HG03095 (cell line): ENCODE measurements around the gene FAM83C.

Experiments
- ATAC-seq: cut with Tn5 transposase; IDR thresholded peaks from one replicate; pipeline ENCODE4 v1.9.1; 2021; ENCODE audit warnings: moderate library complexity; ENCODE audit not compliant: unreplicated experiment

The FAM83C gene

DNA sequence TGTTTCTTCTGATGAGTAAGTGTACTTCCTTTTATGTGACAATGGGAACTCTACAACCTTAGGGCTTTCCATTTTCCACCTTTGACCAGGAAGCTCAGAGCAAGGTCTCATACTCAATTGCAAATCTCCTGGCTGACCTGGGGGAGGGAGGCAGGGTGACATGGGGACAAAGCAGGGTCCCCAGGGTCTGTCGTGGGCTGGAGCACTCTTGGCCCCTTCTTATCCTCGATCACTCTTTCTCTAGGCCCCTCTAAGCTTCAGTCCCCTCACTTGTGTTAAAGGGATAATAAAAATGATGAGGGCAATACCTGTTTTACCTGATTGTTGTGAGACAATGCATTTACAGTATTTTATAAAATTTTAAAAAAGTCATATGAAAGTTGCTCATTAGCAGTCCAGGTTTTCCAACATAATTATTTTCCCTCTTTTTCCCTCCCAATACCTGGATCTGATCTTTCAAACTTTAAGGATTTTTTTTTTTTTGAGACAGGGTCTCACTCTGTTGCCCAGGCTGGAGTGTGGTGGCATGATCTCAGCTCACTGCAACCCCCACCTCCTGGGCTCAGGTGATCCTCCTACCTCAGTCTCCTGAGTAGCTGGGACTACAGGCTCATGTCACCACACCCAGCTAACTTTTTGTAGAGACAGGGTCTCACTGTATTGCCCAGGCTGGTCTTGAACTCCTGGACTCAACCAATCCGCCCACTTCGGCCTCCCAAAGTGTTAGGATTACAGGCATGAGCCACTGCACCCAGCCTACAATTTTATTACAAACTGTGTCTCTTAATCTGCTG is 8.4 kb upstream of the FAM83C start:
- ATAC-seq = no peak

DNA sequence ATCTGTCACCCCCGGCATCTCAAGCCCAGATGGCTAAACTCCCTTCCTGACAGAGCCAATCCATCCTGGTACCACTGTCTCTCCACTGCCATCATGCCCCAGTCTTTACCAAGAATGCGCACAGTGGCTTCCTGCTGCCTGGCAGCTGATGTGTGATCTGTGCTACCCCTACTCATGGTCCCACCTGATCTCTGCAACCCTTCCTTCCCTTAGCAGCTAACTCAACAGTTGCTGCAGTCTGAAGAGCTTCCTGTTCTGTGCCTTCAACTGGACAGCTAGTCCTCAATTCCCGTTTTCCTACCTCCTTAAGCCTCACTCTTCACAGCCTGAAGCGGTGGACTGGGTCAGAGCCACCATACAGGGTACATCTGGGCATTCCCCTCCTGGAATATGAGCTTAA is 7.6 kb upstream of the FAM83C start:
- ATAC-seq = no peak

DNA sequence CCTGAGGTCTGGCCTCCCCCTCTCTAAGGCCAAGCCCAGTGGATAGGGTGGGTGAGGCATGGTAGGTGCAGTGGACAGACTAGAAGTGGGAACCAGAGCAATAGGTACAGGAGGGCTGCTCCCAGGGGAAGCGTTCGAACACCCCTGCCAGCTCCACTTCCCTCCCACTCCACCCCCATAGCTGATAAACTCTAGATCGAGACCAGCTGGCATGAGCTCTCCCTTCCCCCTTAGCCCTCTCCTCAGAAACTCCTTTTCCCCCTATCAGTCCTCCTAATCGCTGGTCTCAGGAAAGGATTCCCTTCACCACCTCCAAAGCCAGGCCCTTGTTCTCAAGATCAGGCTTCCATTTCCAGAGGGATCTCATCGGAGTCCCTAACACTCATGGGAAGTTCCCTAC is 6.0 kb upstream of the FAM83C start:
- no peak for ATAC-seq

DNA sequence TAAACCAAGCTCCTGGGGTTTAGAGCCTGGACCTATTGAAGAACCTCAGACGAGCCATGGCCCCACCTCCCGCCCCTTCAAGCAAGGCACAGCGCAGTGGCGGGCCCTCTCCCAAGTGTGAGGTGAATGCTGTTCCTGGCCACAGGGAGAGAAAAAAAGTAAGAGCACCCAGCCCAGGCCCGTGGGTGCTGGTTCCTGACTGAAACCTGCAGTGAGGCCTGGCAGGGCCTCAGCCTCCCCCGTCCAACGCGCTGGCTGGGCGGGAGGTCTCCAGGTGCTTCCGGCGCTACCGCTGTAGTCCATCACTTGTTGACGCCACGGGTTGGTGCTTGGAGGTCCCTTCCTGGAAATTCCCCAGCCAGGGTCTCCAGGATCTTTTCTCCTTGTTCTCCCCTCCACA is 5.5 kb upstream of the FAM83C start:
- ATAC-seq = no peak

DNA sequence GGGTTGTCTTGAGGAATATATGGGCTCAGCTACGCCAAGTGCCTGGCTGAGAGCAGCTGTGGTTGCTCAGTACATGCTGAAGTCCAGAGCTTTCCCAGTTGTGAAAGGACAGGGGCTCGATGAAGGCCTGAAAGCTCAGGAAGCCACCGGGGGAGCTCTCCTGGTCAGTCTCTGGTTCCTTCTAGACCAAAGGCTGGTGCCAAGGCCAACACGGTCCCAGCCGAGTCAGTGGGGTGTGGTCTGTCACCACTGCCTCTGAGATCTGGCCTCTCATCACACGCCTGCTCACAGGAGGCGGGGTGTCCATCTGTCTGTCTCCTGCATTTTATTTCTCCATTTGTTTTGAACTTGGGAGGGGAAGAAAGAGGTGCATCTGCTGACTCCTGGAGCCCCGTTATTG is 4.9 kb upstream of the FAM83C start:
- ATAC-seq = no peak

DNA sequence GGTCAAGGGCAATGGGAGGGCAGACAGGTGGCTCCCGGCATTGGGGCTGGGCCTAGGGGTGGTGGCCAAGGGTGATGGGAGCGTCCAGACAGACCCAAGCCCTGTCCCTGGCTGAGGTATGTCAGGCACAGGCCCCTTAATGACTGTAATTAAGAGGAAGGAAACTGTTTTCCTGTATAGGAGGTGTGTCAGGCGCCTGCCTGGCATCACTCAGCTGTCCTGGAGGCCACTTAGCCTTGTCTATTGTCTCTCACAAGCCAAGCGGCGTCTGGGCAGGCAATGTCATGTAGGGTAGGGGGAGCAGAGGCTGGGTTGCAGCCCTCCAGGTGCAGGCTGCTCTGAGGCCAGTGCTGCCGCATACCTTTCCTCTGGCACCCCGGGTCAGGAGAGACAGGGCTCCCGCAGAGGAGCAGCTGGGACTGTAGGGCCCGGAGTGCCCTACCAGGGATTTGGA is 3.9 kb upstream of the FAM83C start:
- no peak for ATAC-seq

DNA sequence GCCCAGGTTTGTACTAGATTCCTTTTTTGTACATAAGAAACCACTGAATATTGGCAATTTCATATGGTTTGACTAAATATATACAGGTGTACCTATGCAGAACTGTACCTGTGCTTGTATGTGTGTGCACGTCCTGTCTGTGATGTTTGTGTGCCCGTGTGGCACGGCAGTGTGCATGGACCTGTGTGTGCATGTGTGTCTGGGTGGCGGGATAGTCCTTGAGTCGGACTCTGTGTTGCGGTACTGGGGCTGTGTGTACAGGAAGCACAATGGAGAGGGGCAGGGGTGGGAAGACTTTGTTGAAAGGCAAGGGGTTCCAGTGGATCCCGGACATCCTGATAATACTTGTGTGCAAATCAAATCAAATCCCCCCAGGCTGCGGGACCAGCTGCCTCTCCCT is 3.4 kb upstream of the FAM83C start:
- no peak for ATAC-seq

DNA sequence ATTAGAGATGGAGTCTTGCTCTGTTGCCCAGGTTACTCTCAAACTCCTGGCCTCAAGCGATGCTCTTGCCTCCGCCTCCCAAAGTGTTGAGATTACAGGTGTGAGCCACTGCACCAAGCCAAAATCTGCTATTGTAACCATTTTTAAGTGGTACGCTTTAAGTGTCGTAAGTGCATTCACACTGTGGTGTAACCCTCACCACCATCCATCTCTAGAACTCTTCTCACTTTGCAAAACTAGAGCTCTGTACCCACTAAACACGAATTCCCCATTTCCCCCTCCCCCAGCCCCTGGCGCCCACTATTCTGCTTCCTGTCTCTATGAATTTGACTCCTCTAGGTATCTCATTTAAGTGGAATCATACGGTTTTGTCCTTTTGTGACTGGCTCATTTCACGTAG is 2.8 kb upstream of the FAM83C start:
- ATAC-seq = no peak

DNA sequence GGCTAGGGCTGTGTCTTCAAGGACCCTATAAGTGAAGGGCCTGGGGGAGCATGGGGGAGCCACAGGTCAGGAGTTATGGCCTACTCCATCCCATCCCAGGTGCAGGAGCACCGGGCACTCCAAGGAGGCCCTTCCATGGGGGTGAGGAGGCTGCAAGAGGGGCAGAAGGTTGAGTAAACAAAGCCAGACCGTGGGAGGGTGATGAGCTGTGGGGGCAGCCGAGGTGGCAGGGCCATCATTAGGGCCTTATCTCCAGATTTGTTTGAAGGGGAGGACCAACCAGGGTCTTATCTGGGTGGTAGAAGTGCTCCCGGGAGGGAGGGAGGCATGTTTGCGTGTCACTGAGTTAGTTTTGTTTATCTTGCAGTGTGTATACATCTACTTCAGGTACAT is 2.1 kb upstream of the FAM83C start:
- no peak for ATAC-seq

DNA sequence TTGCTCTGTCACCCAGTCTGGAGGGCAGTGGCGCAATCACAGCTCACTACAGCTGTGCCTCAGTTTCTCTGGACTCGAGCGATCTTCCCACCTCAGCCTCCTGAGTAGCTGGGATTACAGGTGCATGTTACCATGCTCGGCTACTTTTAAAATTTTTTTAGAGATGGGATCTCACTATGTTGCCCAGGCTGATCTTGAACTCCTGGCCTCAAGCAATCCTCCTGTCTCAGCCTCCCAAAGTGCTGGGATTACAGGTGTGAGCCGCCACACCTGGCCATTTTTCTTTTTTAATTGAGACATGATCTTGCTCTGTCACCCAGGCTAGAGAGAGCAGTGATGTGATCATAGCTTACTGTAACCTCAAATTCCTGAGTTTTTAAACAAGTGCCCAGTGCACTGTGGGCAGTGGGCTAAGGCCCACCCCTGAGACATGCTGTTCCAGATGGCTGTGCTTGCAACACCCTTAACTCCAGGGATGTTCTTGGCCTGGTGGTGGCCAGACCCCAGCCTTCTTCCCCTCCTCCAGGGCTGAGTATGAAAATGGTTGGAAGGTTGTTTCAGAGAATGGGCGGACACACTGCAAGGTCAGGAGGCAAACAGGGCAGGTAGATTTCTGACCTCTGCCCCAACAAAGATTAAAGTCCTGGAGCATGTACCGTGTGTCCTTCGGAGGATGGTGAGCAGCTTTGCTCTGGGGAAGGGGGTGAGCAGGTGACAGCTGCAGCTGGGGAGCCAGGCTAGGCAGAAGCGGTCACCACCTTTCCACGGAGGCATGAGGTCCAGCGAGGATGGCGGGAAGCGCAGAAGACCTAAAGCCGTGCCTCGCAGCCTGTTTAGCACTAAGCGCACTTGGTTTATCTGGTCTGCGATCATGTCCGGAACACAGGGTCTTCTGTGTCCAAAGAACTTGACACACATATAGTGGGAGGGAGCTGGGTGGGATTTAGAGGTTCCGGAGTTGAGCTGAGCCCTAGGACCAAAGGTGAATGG is 1.4 kb upstream of the FAM83C start:
- ATAC-seq = no peak

DNA sequence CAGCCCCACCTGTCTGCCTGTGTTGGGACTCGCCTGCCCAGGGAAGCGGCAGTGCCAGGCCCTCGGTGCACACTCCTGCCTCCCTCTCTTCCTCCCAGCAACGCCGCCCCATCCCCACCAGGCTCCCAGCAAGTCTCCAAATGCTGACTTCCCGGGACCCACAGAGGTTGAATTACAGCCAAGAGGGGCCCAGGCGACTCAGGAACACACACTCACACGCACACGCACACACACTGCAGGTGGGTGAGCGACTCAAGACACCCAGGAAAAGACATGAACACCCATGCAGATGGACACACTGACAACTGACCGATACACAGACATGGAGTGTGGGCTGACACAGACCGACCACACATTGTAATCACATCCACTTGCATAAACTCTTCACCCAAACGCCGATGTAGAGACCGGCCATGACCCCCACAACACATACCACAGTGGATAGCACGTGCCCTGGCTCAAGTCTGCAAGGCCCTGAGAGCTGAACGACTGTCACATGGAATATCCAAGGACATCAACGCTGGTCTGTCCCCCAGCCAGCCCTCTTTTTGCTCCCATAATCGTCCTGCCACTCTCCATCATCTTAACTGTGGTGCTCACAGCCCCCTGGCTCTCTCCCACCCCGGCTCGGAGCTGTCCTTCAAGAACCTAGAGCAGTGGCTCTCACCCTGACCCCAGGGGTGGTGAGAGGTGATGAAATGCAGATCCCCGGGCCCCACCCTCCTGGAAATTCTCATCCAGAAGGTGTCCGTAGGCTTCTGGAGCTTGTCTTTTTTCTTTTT is 470 bp upstream of the FAM83C start:
- ATAC-seq = no peak

DNA sequence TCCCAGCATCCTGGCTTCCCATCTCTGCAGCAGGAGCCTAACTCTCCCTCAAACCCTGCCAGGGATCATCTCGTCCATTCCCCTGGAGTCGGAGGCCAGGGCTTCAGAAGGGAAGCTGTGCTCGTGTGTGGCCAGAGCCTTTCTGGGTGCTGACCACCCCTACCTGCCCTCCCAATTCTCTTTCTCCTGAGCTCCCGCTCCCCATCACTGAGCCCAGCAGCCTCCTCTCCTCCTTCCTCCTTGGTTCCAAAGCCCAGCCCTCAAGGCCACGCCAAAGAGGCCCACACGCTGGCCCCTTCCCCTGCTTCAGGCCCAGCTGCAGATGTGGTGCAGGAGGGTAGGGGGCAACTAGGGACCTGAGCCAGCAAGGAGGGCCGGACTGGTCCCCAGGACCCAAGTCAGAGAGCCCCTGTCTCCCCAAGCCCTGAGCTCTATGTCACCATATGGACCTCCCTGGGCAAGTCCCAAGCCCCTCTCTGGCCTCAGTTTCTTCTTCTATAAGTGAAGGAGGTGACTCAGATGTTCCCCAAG is 1.3 kb downstream of the FAM83C start:
- no peak for ATAC-seq

DNA sequence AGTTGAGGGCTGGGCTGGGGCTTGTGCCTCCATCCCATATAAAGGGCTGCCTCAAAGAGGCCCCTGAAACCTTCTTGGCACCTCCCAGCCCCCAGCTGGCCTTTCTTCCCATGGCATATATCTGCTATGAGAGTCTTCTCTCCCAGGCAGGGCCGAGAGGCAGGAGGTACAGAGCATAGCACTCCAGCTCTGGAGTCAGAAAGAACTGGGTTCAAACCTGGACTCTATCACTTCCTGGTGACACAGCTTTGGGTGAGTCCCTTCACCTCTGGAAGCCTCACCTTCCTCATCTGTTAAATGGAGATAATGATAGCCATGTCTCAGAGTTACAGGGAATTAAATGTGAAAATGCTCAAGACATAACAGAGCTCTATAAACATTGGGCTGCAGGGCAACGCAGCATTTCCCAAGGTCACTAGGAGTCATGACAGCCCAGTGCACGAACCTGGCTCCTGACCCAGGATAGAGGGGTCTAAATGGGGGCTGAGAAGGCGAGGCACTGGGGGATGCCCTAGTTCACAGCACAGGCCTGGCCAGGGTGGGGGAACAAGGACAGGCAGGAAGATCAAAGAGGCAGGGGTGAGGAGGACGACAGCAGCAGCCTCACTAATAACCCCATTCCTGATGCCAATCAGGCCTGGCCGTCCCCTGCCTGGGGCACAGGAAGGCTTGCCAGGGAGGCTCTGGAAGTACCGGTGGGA is 1.9 kb downstream of the FAM83C start:
- ATAC-seq = no peak

DNA sequence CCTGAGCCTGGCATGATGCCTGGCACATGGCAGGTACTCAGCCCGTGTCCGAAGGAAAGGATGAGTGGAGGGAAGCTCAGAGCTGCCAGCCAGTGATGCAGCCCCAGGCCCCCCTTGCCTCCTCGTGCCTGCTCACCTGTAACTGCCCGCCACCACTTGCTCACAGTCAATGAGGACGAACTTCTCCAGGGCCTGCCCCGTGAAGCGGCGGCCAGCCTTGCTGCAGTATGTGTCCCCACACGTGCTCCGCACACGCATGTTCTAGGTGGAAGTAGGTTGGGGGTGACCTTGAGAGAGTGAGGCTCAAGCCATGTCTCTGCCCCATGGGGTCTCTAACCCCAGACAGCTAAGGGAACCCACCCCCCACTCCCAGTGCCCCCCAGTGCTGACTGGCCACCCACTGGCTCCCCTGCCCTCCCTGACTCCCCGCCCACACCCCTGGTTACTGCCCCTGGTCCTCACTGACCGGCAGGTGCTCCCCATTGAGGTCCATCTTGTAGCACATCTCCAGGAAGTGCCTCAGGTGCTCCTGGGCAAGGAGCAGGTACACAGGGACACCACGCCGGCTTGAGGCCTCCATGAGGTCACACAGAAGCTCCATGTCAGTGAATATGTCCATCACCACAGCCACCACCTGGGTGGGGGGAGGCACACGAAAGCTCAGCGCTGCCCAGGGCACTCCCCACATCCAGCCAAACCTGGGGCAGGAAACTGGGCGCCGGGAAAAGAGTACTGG is 3.7 kb downstream of the FAM83C start:
- no peak for ATAC-seq

DNA sequence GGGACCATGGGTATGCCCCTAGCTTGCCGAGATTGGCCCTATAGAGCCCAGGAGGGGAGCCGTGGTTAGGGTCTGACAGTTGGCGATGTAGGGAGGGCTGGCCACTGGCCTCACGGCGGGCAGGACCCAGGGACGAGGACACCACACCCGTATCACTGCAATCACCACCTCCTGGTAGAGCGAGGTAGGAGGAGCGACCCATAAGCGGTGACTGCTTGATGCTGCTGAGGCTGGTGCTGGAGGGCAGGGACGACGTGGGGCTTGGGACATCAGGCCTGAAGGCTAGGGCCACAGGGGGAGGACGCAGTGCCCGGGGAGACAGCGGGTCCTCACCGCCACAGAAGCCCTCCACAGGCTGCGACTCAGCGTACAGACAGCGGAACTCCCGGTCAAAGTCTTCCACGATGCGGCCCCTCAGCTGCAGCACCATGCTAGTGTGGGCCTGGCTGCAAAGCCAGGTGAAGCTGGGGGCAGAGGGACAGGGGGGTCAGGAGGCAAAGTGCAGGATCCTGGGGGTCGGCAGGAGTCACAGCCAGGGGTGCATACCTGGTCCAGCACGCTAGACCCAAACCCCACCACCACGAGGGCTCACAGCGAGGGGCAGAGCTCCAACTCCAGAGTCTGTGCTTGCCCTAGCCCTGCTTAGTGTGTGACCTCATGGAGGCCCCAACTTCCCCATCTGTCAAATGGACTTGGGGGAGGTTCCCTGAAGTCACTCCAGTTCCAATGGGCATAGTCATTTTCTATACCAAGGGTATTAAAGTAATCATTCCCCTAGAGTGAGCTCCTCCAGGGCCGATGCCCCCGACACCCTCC is 4.5 kb downstream of the FAM83C start:
- ATAC-seq = no peak

DNA sequence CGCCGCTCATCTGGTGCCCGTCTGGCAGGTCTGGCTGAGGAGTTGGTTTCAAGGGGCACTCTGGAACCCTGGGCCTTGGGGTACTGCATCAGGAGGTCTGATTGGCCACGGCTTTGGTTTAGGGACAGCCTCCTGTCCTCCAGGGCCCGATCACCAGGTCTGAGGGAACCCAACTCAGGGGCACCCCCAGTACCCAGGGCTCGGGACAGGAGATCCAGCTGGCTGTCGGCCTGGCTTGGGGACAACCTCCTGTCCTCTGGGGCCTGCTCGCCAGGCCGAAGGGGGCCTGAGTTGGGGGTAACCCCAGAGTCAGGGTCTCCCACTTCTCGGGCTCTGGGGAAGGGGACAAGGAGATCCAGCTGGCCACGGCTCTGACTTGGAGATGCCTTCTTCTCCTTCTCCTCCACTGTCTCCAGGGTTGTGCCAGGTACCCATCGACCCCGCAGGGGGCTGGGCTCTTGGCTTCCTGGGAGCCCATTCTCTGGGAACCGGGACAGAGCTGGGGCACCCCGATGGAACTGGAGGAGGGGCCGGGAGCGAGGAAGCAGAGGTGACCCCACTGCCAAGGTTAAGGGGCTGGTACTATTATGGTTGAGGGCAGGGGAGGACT is 5.2 kb downstream of the FAM83C start:
- no peak for ATAC-seq

DNA sequence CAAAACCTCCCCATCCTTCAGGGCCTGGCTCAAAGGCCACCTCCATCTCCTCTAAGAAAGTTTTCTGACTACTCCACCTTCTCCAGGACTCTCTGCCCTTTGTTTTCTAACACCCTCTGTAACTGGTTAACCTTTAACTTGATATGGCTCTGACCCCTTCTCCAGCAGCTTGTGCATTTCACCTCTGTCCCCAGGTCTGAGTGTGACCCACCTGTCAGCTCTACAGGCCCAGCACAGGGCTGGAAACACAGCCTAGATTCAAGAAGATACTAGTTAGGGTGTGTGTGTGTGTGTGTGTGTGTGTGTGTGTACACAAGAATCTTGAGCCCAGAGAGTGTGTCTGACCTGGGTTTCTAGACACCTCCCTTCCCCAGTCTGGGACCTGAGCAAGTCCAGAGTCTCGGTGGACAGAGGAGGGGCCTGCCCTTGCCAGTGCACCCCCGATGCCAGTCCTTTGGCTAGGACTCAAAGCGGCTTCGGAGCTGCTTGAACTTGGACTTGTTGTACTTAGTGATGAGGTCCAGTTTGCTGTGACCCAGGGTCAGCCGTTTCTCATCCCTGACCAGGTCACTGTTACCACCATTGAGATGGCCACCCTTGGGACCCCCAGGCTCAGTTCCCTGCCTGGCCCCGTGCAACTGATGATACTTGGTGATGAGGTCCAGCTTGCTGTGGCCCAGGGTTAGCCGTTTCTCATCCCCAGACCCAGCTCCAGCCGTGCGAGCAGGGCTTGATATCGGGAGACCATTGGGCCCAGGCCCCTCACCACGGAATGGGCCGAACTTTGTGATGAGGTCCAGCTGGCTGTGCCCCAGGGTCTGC is 5.9 kb downstream of the FAM83C start:
- ATAC-seq = no peak

DNA sequence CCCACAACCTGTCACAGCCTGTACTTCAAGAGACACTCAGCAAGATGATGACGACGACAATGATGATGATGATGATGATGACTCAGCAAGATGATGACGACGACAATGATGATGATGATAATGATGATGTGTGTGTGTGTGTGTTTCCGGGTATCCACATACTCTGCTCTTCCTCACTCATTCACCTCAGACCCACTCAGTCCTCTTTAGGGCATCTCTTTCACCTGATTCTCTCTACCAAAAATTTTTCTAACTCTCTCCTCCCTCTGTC is 6.5 kb downstream of the FAM83C start:
- ATAC-seq = no peak
